Measurements from ENCODE around the gene SLC39A11.

SLC39A11 gene

GRCh38 chr17:72943826-72944689, 148.4 kb downstream of the SLC39A11 start:
- ATAC-seq: no peak
- TF ChIP-seq ZNF70 (CRISPR knock-in tag; IDR thresholded peaks at IDR 0.05) (no peak), ZFP30 (CRISPR knock-in tag; IDR thresholded peaks at IDR 0.05) (no peak), CSRNP3 (CRISPR knock-in tag; IDR thresholded peaks at IDR 0.05) (no peak), OSR1 (CRISPR knock-in tag; IDR thresholded peaks at IDR 0.05) (no peak), BACH2 (CRISPR knock-in tag; IDR thresholded peaks at IDR 0.05; ENCODE audit: borderline replicate concordance) (no peak), SNAI2 (CRISPR knock-in tag; IDR thresholded peaks at IDR 0.05) (no peak), ISL1 (CRISPR knock-in tag; IDR thresholded peaks at IDR 0.05) (no peak), TOX (CRISPR knock-in tag; IDR thresholded peaks at IDR 0.05; ENCODE audit: borderline replicate concordance) (no peak), ZFP3 (CRISPR knock-in tag; IDR thresholded peaks at IDR 0.05) (no peak), ARNTL (CRISPR knock-in tag; IDR thresholded peaks at IDR 0.05; ENCODE audit: borderline replicate concordance, low read depth) (no peak), ZNF8 (CRISPR knock-in tag; IDR thresholded peaks at IDR 0.05) (no peak), CSDC2 (CRISPR knock-in tag; IDR thresholded peaks at IDR 0.05) (no peak), ESRRG (CRISPR knock-in tag; IDR thresholded peaks at IDR 0.05) (no peak), ZC3H10 (CRISPR knock-in tag; IDR thresholded peaks at IDR 0.05) (no peak), PPARA (CRISPR knock-in tag; IDR thresholded peaks at IDR 0.05; ENCODE audit: borderline replicate concordance) (no peak), RARB (CRISPR knock-in tag; IDR thresholded peaks at IDR 0.05) (no peak), TCF4 (CRISPR knock-in tag; IDR thresholded peaks at IDR 0.05; ENCODE audit: borderline replicate concordance) (no peak)
- TF ChIP-seq, protein P1, sequence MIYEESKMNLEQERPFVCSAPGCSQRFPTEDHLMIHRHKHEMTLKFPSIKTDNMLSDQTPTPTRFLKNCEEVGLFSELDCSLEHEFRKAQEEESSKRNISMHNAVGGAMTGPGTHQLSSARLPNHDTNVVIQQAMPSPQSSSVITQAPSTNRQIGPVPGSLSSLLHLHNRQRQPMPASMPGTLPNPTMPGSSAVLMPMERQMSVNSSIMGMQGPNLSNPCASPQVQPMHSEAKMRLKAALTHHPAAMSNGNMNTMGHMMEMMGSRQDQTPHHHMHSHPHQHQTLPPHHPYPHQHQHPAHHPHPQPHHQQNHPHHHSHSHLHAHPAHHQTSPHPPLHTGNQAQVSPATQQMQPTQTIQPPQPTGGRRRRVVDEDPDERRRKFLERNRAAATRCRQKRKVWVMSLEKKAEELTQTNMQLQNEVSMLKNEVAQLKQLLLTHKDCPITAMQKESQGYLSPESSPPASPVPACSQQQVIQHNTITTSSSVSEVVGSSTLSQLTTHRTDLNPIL (CRISPR knock-in tag; IDR thresholded peaks at IDR 0.05; ENCODE audit: low read depth): no peak
- TF ChIP-seq, protein P2, sequence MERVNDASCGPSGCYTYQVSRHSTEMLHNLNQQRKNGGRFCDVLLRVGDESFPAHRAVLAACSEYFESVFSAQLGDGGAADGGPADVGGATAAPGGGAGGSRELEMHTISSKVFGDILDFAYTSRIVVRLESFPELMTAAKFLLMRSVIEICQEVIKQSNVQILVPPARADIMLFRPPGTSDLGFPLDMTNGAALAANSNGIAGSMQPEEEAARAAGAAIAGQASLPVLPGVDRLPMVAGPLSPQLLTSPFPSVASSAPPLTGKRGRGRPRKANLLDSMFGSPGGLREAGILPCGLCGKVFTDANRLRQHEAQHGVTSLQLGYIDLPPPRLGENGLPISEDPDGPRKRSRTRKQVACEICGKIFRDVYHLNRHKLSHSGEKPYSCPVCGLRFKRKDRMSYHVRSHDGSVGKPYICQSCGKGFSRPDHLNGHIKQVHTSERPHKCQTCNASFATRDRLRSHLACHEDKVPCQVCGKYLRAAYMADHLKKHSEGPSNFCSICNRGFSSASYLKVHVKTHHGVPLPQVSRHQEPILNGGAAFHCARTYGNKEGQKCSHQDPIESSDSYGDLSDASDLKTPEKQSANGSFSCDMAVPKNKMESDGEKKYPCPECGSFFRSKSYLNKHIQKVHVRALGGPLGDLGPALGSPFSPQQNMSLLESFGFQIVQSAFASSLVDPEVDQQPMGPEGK (CRISPR knock-in tag; IDR thresholded peaks at IDR 0.05; ENCODE audit: borderline replicate concordance): no peak
- TF ChIP-seq, protein P3, sequence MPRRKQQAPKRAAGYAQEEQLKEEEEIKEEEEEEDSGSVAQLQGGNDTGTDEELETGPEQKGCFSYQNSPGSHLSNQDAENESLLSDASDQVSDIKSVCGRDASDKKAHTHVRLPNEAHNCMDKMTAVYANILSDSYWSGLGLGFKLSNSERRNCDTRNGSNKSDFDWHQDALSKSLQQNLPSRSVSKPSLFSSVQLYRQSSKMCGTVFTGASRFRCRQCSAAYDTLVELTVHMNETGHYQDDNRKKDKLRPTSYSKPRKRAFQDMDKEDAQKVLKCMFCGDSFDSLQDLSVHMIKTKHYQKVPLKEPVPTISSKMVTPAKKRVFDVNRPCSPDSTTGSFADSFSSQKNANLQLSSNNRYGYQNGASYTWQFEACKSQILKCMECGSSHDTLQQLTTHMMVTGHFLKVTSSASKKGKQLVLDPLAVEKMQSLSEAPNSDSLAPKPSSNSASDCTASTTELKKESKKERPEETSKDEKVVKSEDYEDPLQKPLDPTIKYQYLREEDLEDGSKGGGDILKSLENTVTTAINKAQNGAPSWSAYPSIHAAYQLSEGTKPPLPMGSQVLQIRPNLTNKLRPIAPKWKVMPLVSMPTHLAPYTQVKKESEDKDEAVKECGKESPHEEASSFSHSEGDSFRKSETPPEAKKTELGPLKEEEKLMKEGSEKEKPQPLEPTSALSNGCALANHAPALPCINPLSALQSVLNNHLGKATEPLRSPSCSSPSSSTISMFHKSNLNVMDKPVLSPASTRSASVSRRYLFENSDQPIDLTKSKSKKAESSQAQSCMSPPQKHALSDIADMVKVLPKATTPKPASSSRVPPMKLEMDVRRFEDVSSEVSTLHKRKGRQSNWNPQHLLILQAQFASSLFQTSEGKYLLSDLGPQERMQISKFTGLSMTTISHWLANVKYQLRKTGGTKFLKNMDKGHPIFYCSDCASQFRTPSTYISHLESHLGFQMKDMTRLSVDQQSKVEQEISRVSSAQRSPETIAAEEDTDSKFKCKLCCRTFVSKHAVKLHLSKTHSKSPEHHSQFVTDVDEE (CRISPR knock-in tag; IDR thresholded peaks at IDR 0.05): no peak

- no peak for ATAC-seq
- no peak for TF ChIP-seq CSRNP3 (CRISPR knock-in tag; IDR thresholded peaks at IDR 0.05)
- no peak for TF ChIP-seq ZFP30 (CRISPR knock-in tag; IDR thresholded peaks at IDR 0.05)
- TF ChIP-seq SNAI2 (CRISPR knock-in tag; IDR thresholded peaks at IDR 0.05): no peak
- no peak for TF ChIP-seq PPARA (CRISPR knock-in tag; IDR thresholded peaks at IDR 0.05; ENCODE audit: borderline replicate concordance)
- no peak for TF ChIP-seq TOX (CRISPR knock-in tag; IDR thresholded peaks at IDR 0.05; ENCODE audit: borderline replicate concordance)
- no peak for TF ChIP-seq ZNF70 (CRISPR knock-in tag; IDR thresholded peaks at IDR 0.05)
- TF ChIP-seq, protein P3 (CRISPR knock-in tag; IDR thresholded peaks at IDR 0.05): no peak
- TF ChIP-seq BACH2 (CRISPR knock-in tag; IDR thresholded peaks at IDR 0.05; ENCODE audit: borderline replicate concordance): no peak
Observed at GRCh38 chr17:72942579-72942978, 149.9 kb downstream of the SLC39A11 start.

Data from SK-N-SH treated with all-trans-retinoic acid at 6 μM for 48 hours (cell line).